Fibroblast of lung (primary cell): Measurements from ENCODE around the gene PLA2G6. TPM values are rescaled to one million over a fixed set of nuclear protein-coding genes. Genes with fewer than 3 reads are reported as not detected.
"Not testable (repeated sequence)": the region's sequence is repeated elsewhere in the genome, so short reads cannot be mapped to it uniquely, and the experiment has no call there.

Source experiments
- DNase-seq, 2 donors: peaks; one replicate each; pipeline versions ENCODE4 v3.0.0 to v3.0.0-alpha.2; 2010; ENCODE audit warnings: low read depth in 2 of 2
- H2AFZ ChIP-seq: 2 replicates; pipeline ENCODE4 v1.5.1; 2012; ENCODE audit warnings: low read length, control low read depth, inconsistent platforms
- H3K27ac ChIP-seq: 2 replicates; pipeline ENCODE4 v1.5.1; 2011; ENCODE audit warnings: low read length, control low read depth; ENCODE audit not compliant: insufficient read depth
- H3K27me3 ChIP-seq: 2 replicates; pipeline ENCODE4 v1.5.1; 2011; ENCODE audit warnings: mild to moderate bottlenecking, low read length; ENCODE audit not compliant: control insufficient read depth, insufficient read depth
- H3K36me3 ChIP-seq: 2 replicates; pipeline ENCODE4 v1.5.1; 2011; ENCODE audit warnings: low read length; ENCODE audit not compliant: control insufficient read depth, insufficient read depth
- H3K4me1 ChIP-seq: 2 replicates; pipeline ENCODE4 v1.5.1; 2011; ENCODE audit warnings: low read length; ENCODE audit not compliant: control insufficient read depth, insufficient read depth; ENCODE audit errors: extremely low read depth
- H3K4me2 ChIP-seq: 2 replicates; pipeline ENCODE4 v1.5.1; 2011; ENCODE audit warnings: low read length, control low read depth; ENCODE audit not compliant: insufficient read depth; ENCODE audit errors: extremely low read depth
- H3K4me3 ChIP-seq, 4 experiments: fragments of 200-600 bp in 1 of 4; sonication (generic) in 1 of 4; replicated peaks in 1 of 4; 2 replicates each; pipeline ENCODE4 v1.5.1; 2011 to 2016; ENCODE audit warnings: low read length in 4 of 4, low read depth in 3 of 4, mild to moderate bottlenecking in 3 of 4, control low read depth in 2 of 4, inconsistent platforms in 1 of 4, mixed read lengths in 1 of 4; ENCODE audit not compliant: insufficient read depth in 1 of 4; ENCODE audit errors: control extremely low read depth in 1 of 4
- H3K79me2 ChIP-seq: 2 replicates; pipeline ENCODE4 v1.5.1; 2012; ENCODE audit warnings: mild to moderate bottlenecking, low read length, inconsistent platforms; ENCODE audit not compliant: control insufficient read depth, insufficient read depth
- H3K9ac ChIP-seq: 2 replicates; pipeline ENCODE4 v1.5.1; 2011; ENCODE audit warnings: mild to moderate bottlenecking, low read length, control low read depth; ENCODE audit not compliant: insufficient read depth
- H3K9me3 ChIP-seq: 2 replicates; pipeline ENCODE4 v1.5.1; 2012; ENCODE audit warnings: low read depth, low read length; ENCODE audit not compliant: control insufficient read depth, insufficient read depth
- H4K20me1 ChIP-seq: 2 replicates; pipeline ENCODE4 v1.5.1; 2011; ENCODE audit warnings: low read length; ENCODE audit not compliant: control insufficient read depth, insufficient read depth; ENCODE audit errors: extremely low read depth
- EZH2 ChIP-seq: IDR thresholded peaks from 2 replicates; pipeline ENCODE4 v1.5.1; 2012; ENCODE audit warnings: low read length, control low read depth, mild to moderate bottlenecking; ENCODE audit errors: missing control alignments
- polyA plus RNA-seq, 2 donors: library from polyadenylated mRNA; depleted of rRNA in 1 of 2; stranded (reverse) in 1 of 2; unstranded in 1 of 2; fragments of >200 nt; gene quantifications; 2 replicates each; pipeline ENCODE4 v1.2.1, GENCODE V29; 2011 to 2012; ENCODE audit warnings: missing spikeins in 1 of 2
- total RNA-seq: library from RNA; depleted of rRNA; stranded (reverse); fragments of >200 nt; gene quantifications from 2 replicates; pipeline ENCODE4 v1.2.1, GENCODE V29; 2014
- TF ChIP-seq, protein P1 (sequence below), 2 donors: IDR thresholded peaks in 1 of 2; conservative IDR thresholded peaks in 1 of 2; 1 replicate in 1 of 2; 2 replicates in 1 of 2; pipeline ENCODE4 v1.5.1; 2011 to 2012; ENCODE audit warnings: low read length in 2 of 2, control low read depth in 1 of 2, inconsistent platforms in 1 of 2, low read depth in 1 of 2, mild to moderate bottlenecking in 1 of 2

PLA2G6 gene
- total and polyA plus RNA-seq, 2 donors (not counting 1 experiment from before 2014, with no cell fraction given) = 4.8 to 29.9 TPM

DNA sequence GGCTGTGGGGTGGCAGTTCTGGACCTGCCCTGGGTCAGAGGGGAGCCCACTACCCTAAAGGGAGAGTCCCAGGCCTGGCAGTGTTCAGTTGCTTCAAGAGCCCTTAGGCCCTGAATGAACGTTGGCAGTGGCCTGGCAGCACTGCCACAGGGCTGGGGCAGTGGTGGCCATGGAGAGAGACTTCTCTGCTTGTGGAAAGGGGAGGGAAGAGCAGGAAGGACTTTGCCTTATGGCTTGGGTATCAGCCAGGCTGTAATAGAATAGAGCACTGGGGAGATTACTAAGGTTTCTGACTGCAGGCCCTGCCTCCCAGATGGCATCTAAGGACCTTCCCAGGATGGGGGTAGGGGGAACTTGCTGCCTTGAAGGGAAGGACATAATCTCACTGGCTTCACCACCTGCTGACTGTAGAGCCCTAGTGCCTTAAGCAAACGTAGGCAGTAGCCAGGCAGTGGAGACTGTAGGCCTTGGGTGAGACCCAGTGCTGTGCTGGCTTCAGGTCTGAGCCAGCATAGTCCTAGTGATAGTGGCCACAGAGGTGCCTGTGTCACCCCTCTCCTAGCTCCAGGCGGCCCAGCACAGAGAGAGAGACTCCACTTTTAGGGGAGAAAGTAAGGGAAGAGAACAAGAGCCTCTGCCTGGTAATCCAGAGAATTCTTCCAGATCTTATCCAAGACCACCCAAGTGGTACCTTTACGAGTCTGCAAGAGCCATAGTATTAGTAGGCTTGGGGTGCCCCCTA, 27.6 kb downstream of the PLA2G6 start:
- no peaks in the 10 kb centered on the region for H3K4me1 ChIP-seq
- no peak overlapping the region for H3K4me2 ChIP-seq
- H3K4me3 ChIP-seq = no peak overlapping the region
- H3K27ac ChIP-seq = no peak overlapping the region
- no peak for DNase-seq
- no peaks in the 10 kb centered on the region for H4K20me1 ChIP-seq
- TF ChIP-seq EZH2 = no peak
- TF ChIP-seq, protein P1, sequence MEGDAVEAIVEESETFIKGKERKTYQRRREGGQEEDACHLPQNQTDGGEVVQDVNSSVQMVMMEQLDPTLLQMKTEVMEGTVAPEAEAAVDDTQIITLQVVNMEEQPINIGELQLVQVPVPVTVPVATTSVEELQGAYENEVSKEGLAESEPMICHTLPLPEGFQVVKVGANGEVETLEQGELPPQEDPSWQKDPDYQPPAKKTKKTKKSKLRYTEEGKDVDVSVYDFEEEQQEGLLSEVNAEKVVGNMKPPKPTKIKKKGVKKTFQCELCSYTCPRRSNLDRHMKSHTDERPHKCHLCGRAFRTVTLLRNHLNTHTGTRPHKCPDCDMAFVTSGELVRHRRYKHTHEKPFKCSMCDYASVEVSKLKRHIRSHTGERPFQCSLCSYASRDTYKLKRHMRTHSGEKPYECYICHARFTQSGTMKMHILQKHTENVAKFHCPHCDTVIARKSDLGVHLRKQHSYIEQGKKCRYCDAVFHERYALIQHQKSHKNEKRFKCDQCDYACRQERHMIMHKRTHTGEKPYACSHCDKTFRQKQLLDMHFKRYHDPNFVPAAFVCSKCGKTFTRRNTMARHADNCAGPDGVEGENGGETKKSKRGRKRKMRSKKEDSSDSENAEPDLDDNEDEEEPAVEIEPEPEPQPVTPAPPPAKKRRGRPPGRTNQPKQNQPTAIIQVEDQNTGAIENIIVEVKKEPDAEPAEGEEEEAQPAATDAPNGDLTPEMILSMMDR (conservative IDR thresholded peaks at IDR 0.05 in 1 of 2, IDR thresholded peaks at IDR 0.05 in 1 of 2; ENCODE audit: low read depth in 1 of 2, low read length in 2 of 2) = no peak
- H3K9me3 ChIP-seq = no peaks in the 10 kb centered on the region
- H2AFZ ChIP-seq = no peak overlapping the region
- no peaks in the 10 kb centered on the region for H3K27me3 ChIP-seq
- no peaks in the 10 kb centered on the region for H3K79me2 ChIP-seq
- H3K36me3 ChIP-seq = no peaks in the 10 kb centered on the region
- no peak overlapping the region for H3K9ac ChIP-seq

DNA sequence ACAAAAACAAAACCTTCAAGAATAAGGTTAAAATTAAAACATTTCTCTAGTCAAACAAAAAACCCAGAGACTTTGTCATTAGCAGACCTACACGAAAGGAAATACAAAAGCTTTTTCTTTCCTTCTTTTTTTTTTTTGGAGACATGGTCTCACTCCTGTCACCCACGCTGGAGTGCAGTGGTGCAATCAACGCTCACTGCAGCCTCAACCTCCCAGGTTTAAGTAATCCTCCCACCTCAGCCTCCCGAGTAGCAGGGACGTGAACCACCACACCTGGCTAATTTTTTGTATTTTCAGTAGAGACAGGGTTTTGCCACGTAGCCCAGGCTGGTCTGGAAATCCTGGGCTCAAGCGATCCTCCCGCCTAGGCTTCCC, 30.5 kb downstream of the PLA2G6 start:
- peaks cover 2% of the 10 kb centered on the region for H3K4me1 ChIP-seq
- no peaks in the 10 kb centered on the region for H3K36me3 ChIP-seq
- no peaks in the 10 kb centered on the region for H4K20me1 ChIP-seq
- no peak overlapping the region for H2AFZ ChIP-seq
- no peak for DNase-seq
- H3K9ac ChIP-seq = no peak overlapping the region
- H3K27ac ChIP-seq = no peak overlapping the region
- no peak overlapping the region for H3K4me3 ChIP-seq
- no peak for TF ChIP-seq EZH2
- TF ChIP-seq, protein P1 (conservative IDR thresholded peaks at IDR 0.05 in 1 of 2, IDR thresholded peaks at IDR 0.05 in 1 of 2; ENCODE audit: low read depth in 1 of 2, low read length in 2 of 2) = no peak
- H3K27me3 ChIP-seq = no peaks in the 10 kb centered on the region
- H3K9me3 ChIP-seq = no peaks in the 10 kb centered on the region
- H3K4me2 ChIP-seq = no peak overlapping the region
- H3K79me2 ChIP-seq = no peaks in the 10 kb centered on the region

DNA sequence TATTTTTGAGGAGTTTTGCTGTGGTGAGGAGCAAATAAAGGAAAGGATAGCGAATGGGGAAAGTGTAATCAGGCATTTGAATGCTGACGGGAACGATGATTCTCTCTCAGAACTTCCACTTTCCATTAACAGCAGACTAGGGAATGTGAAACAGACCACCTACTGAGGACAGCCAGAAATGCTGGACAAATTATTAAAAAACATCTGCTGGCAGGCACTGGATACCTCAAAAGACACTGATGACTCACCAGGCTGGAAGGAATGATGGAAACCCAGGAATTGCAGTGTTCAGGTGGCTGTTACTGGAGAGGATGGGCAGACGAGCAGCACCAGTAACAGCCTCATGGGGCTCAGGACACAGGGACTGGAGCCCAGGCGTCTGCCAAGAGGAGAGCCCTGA, 33.4 kb downstream of the PLA2G6 start:
- no peak overlapping the region for H2AFZ ChIP-seq
- DNase-seq = peak; percentile 20 to 85
- peaks cover 2% of the 10 kb centered on the region for H3K4me1 ChIP-seq

DNA sequence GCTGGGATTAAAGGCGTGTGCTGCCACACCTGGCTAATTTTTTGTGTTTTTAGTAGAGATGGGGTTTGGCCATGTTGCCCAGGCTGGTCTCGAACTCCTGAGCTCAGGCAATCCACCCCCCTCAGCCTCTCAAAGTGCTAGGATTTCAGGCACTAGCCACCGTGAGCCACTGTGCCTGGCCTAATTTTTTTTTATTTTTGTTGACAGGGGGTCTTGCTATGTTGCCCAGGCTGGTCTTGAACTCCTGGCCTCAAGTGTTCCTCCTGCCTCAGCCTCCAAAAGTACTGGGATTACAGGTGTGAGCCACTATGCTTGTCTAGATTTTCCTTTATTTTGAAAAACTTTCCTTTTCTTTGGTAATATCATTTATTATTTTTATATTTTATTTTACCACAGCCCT, 35.5 kb downstream of the PLA2G6 start:
- not testable (repeated sequence) for DNase-seq

More for the DNA sequence above, 33.4 kb downstream of the PLA2G6 start:
- Histone ChIP-seq H3K4me2 (no peak overlapping the region), H3K36me3 (no peaks in the 10 kb centered on the region), H3K27ac (no peak overlapping the region), H4K20me1 (no peaks in the 10 kb centered on the region), H3K79me2 (no peaks in the 10 kb centered on the region), H3K27me3 (no peaks in the 10 kb centered on the region), H3K9ac (no peak overlapping the region), H3K9me3 (no peaks in the 10 kb centered on the region), H3K4me3 (no peak overlapping the region)
- TF ChIP-seq, protein P1 (conservative IDR thresholded peaks at IDR 0.05 in 1 of 2, IDR thresholded peaks at IDR 0.05 in 1 of 2; ENCODE audit: low read depth in 1 of 2, low read length in 2 of 2) = no peak
- TF ChIP-seq EZH2 = no peak

More for the DNA sequence above, 35.5 kb downstream of the PLA2G6 start:
- H3K27me3 ChIP-seq, H2AFZ ChIP-seq, H3K4me2 ChIP-seq, H3K9me3 ChIP-seq, H3K36me3 ChIP-seq, H4K20me1 ChIP-seq, H3K79me2 ChIP-seq, H3K4me1 ChIP-seq, H3K27ac ChIP-seq, H3K4me3 ChIP-seq, H3K9ac ChIP-seq: not testable (repeated sequence)
